ENCODE data around the gene ZNF394. TPM values are rescaled to one million over a fixed set of nuclear protein-coding genes. Genes with fewer than 3 reads are reported as not detected.

The ZNF394 gene
- total RNA-seq, 4 donors from 2014 or later: 14.2 to 19.2 (median 15.7) TPM

- Histone ChIP-seq H3K27ac (no peak overlapping the region), H3K36me3 (peaks cover 9 to 71% of the 10 kb centered on the region in 2 donors), H3K27me3 (no peaks in the 10 kb centered on the region), H3K9me3 (no peaks in the 10 kb centered on the region), H3K4me3 (no peak overlapping the region), H3K4me1 (no peaks in the 10 kb centered on the region)
- in situ Hi-C loops (cut with MboI; ENCODE audit: low sequenced_read_pairs in 4 of 4) (no loop called here), intact Hi-C loops (cut with DNase I; ENCODE audit: low total_unique reads) (no loop called here)
- TF ChIP-seq CTCF (IDR thresholded peaks at IDR 0.05 in 4 of 5, conservative IDR thresholded peaks at IDR 0.05 in 1 of 5) (no peak), POLR2A (IDR thresholded peaks at IDR 0.05) (no peak)
- ATAC-seq (no peak), DNase-seq (no peak)
Observed at GRCh38 chr7:99451936-99452335, 48.1 kb downstream of the ZNF394 start.

GRCh38 chr7:99449326-99449725, 50.8 kb downstream of the ZNF394 start:
- Histone ChIP-seq H3K4me3 (no peak overlapping the region), H3K27ac (no peak overlapping the region), H3K4me1 (no peaks in the 10 kb centered on the region), H3K27me3 (no peaks in the 10 kb centered on the region), H3K9me3 (no peaks in the 10 kb centered on the region), H3K36me3 (peaks cover 14 to 82% of the 10 kb centered on the region in 2 donors)
- in situ Hi-C loops (cut with MboI; ENCODE audit: low sequenced_read_pairs in 4 of 4): no loop called here
- no peak for DNase-seq
- intact Hi-C loops (cut with DNase I; ENCODE audit: low total_unique reads): no loop called here
- no peak for ATAC-seq
- TF ChIP-seq CTCF (IDR thresholded peaks at IDR 0.05 in 4 of 5, conservative IDR thresholded peaks at IDR 0.05 in 1 of 5) (no peak), POLR2A (IDR thresholded peaks at IDR 0.05) (no peak)

- ATAC-seq: no peak
- in situ Hi-C loops (cut with MboI; ENCODE audit: low sequenced_read_pairs in 4 of 4): no loop called here
- Histone ChIP-seq H3K4me3 (no peak overlapping the region), H3K27me3 (no peaks in the 10 kb centered on the region), H3K9me3 (no peaks in the 10 kb centered on the region), H3K27ac (no peak overlapping the region), H3K4me1 (no peaks in the 10 kb centered on the region), H3K36me3 (peaks cover 14 to 78% of the 10 kb centered on the region in 2 donors)
- no peak for DNase-seq
- TF ChIP-seq CTCF (IDR thresholded peaks at IDR 0.05 in 4 of 5, conservative IDR thresholded peaks at IDR 0.05 in 1 of 5) (no peak), POLR2A (IDR thresholded peaks at IDR 0.05) (no peak)
- intact Hi-C loops (cut with DNase I; ENCODE audit: low total_unique reads): no loop called here
Observed at GRCh38 chr7:99448855-99449254, 51.2 kb downstream of the ZNF394 start.

GRCh38 chr7:99447943-99448342, 52.1 kb downstream of the ZNF394 start:
- intact Hi-C loops (cut with DNase I; ENCODE audit: low total_unique reads): no loop called here

More at GRCh38 chr7:99447943-99448342, 52.1 kb downstream of the ZNF394 start:
- no peak for ATAC-seq
- H3K4me1 ChIP-seq: no peaks in the 10 kb centered on the region
- TF ChIP-seq POLR2A (IDR thresholded peaks at IDR 0.05) (no peak), CTCF (IDR thresholded peaks at IDR 0.05 in 4 of 5, conservative IDR thresholded peaks at IDR 0.05 in 1 of 5) (no peak)
- H3K27me3 ChIP-seq: no peaks in the 10 kb centered on the region
- no peaks in the 10 kb centered on the region for H3K9me3 ChIP-seq
- H3K36me3 ChIP-seq: peaks cover 12 to 79% of the 10 kb centered on the region in 2 donors
- DNase-seq: no peak
- H3K4me3 ChIP-seq: no peak overlapping the region
- in situ Hi-C loops (cut with MboI; ENCODE audit: low sequenced_read_pairs in 4 of 4): no loop called here
- no peak overlapping the region for H3K27ac ChIP-seq

Measured in gastrocnemius medialis (tissue), 4 donors.